ENCODE results near the gene FOXD4. TPM values are rescaled to one million over a fixed set of nuclear protein-coding genes. Genes with fewer than 3 reads are reported as not detected.
"Not testable (repeated sequence)": the region's sequence is repeated elsewhere in the genome, so short reads cannot be mapped to it uniquely, and the experiment has no call there.

FOXD4 gene
- total RNA-seq, 1 donor from 2014 or later, result 0.50 TPM

DNA sequence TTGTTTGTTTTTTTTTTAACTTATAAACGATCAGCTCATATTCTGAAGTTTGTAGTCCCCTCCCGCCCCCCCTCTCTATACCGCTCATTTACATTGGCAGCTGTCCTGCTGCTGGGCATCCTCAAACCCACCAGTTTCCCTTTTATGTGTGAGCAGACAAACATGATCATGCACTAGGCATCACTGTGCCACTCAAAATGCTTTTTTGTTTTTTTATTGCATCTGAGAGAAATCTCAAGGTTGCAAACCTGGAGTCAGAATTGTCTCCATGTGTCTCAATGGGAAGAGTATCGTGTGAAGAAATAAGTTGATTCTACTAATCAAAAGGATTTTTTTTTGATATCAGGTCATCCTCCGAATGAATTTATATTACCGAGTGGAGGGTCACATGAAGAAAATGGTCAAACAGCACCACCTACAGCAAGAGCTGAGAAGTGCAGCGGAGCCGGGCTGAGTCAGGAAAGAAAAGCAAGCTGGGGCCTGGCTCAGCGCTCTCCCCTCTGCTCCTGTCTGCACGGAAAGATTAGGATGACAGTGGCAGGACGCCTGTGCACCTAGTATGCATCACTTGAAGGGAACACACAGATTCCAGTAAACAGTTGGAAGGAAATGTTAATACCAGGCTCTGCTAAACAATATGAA lies 29.7 kb downstream of the FOXD4 start:
- not testable (repeated sequence) for DNase-seq (ENCODE audit: low spot score, unreplicated experiment); H3K27ac Mint-ChIP-seq; H3K4me3 Mint-ChIP-seq (ENCODE audit: low read depth); H3K9me3 Mint-ChIP-seq (ENCODE audit: low read depth); H3K4me1 Mint-ChIP-seq (ENCODE audit: low read depth); H3K36me3 Mint-ChIP-seq (ENCODE audit: insufficient read depth)
- peak; percentile 9 for TF ChIP-seq CTCF (IDR thresholded peaks at IDR 0.05; ENCODE audit: unreplicated experiment)
- H3K27me3 Mint-ChIP-seq, result peaks cover 16% of the 10 kb centered on the region

- H3K4me1 Mint-ChIP-seq (ENCODE audit: low read depth); H3K36me3 Mint-ChIP-seq (ENCODE audit: insufficient read depth); H3K27ac Mint-ChIP-seq; DNase-seq (ENCODE audit: low spot score, unreplicated experiment); H3K4me3 Mint-ChIP-seq (ENCODE audit: low read depth); H3K9me3 Mint-ChIP-seq (ENCODE audit: low read depth): not testable (repeated sequence)
- peaks cover 16% of the 10 kb centered on the region for H3K27me3 Mint-ChIP-seq
Measured at GRCh38 chr9:87860-88259, 30.4 kb downstream of the FOXD4 start.

GRCh38 chr9:87105-87504 lies 31.1 kb downstream of the FOXD4 start:
- H3K27ac Mint-ChIP-seq, result not testable (repeated sequence)

DNA sequence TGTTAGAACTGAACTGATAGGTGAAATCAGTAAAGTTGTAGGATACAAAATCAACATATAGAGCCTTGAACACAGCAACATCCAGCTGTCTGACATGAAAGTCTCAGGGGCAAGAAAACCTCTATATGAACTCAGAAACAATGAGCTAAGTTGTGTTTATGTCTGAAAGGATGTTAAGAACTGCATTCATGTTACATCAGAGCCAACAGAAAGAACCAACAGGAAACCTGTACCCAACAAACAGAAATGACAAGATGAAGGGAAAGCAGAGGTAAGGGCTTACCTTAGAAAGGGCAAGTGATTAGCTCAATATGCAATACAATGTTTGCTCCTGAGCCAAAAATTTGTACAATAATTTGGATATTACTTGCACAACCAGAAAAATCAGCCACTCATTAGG lies 31.5 kb downstream of the FOXD4 start:
- not testable (repeated sequence) for H3K36me3 Mint-ChIP-seq (ENCODE audit: insufficient read depth); DNase-seq (ENCODE audit: low spot score, unreplicated experiment); H3K27ac Mint-ChIP-seq; H3K4me1 Mint-ChIP-seq (ENCODE audit: low read depth); H3K4me3 Mint-ChIP-seq (ENCODE audit: low read depth); H3K9me3 Mint-ChIP-seq (ENCODE audit: low read depth)
- H3K27me3 Mint-ChIP-seq, result peaks cover 16% of the 10 kb centered on the region

More at GRCh38 chr9:87105-87504, 31.1 kb downstream of the FOXD4 start:
- peaks cover 16% of the 10 kb centered on the region for H3K27me3 Mint-ChIP-seq
- not testable (repeated sequence) for H3K4me3 Mint-ChIP-seq (ENCODE audit: low read depth); DNase-seq (ENCODE audit: low spot score, unreplicated experiment); H3K36me3 Mint-ChIP-seq (ENCODE audit: insufficient read depth); H3K9me3 Mint-ChIP-seq (ENCODE audit: low read depth); H3K4me1 Mint-ChIP-seq (ENCODE audit: low read depth)

DNA sequence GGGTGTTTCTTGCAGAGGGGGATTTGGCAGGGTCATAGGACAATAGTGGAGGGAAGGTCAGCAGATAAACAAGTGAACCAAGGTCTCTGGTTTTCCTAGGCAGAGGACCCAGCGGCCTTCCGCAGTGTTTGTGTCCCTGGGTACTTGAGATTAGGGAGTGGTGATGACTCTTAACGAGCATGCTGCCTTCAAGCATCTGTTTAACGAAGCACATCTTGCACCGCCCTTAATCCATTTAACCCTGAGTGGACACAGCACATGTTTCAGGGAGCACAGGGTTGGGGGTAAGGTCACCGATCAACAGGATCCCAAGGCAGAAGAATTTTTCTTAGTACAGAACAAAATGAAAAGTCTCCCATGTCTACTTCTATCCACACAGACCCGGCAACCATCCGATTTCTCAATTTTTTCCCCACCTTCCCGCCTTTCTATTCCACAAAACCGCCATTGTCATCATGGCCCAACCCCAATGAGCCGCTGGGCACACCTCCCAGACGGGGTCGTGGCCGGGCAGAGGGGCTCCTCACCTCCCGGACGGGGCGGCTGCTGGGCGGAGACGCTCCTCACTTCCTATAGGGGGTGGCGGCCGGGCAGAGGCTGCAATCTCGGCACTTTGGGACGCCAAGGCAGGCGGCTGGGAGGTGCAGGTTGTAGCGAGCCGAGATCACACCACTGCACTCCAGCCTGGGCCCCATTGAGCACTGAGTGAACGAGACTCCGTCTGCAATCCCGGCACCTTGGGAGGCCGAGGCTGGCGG lies 35.1 kb downstream of the FOXD4 start:
- H3K27me3 Mint-ChIP-seq, result peaks cover 15% of the 10 kb centered on the region
- H3K27ac Mint-ChIP-seq; H3K9me3 Mint-ChIP-seq (ENCODE audit: low read depth): not testable (repeated sequence)

GRCh38 chr9:78333-78732 lies 39.9 kb downstream of the FOXD4 start:
- not testable (repeated sequence) for H3K27ac Mint-ChIP-seq; H3K4me3 Mint-ChIP-seq (ENCODE audit: low read depth); H3K36me3 Mint-ChIP-seq (ENCODE audit: insufficient read depth); H3K4me1 Mint-ChIP-seq (ENCODE audit: low read depth); DNase-seq (ENCODE audit: low spot score, unreplicated experiment); H3K9me3 Mint-ChIP-seq (ENCODE audit: low read depth)
- peaks cover 17% of the 10 kb centered on the region for H3K27me3 Mint-ChIP-seq

More for the DNA sequence above, 35.1 kb downstream of the FOXD4 start:
- DNase-seq (ENCODE audit: low spot score, unreplicated experiment); H3K4me3 Mint-ChIP-seq (ENCODE audit: low read depth); H3K36me3 Mint-ChIP-seq (ENCODE audit: insufficient read depth); H3K4me1 Mint-ChIP-seq (ENCODE audit: low read depth): not testable (repeated sequence)

GRCh38 chr9:76389-76788 lies 41.8 kb downstream of the FOXD4 start:
- not testable (repeated sequence) for DNase-seq (ENCODE audit: low spot score, unreplicated experiment); H3K4me1 Mint-ChIP-seq (ENCODE audit: low read depth); H3K27ac Mint-ChIP-seq; H3K4me3 Mint-ChIP-seq (ENCODE audit: low read depth); H3K9me3 Mint-ChIP-seq (ENCODE audit: low read depth); H3K36me3 Mint-ChIP-seq (ENCODE audit: insufficient read depth)
- peaks cover 22% of the 10 kb centered on the region for H3K27me3 Mint-ChIP-seq

GRCh38 chr9:73900-74525 lies 44.2 kb downstream of the FOXD4 start:
- Mint-ChIP-seq H3K4me3 (ENCODE audit: low read depth) (peak overlapping the region; percentile 61), H3K27ac (peak overlapping the region; percentile 29), H3K27me3 (peaks cover 20% of the 10 kb centered on the region)
- H3K4me1 Mint-ChIP-seq (ENCODE audit: low read depth); H3K36me3 Mint-ChIP-seq (ENCODE audit: insufficient read depth); DNase-seq (ENCODE audit: low spot score, unreplicated experiment); H3K9me3 Mint-ChIP-seq (ENCODE audit: low read depth): not testable (repeated sequence)

- peak; percentile 16 for DNase-seq (ENCODE audit: low spot score, unreplicated experiment)
- not testable (repeated sequence) for H3K27ac Mint-ChIP-seq; H3K4me1 Mint-ChIP-seq (ENCODE audit: low read depth); H3K9me3 Mint-ChIP-seq (ENCODE audit: low read depth); H3K36me3 Mint-ChIP-seq (ENCODE audit: insufficient read depth)
- H3K27me3 Mint-ChIP-seq, result peaks cover 20% of the 10 kb centered on the region
- H3K4me3 Mint-ChIP-seq (ENCODE audit: low read depth), result peak overlapping the region; percentile 61
Measured at GRCh38 chr9:73076-73899, 44.9 kb downstream of the FOXD4 start.

Measured in progenitor cell of endocrine pancreas (in vitro differentiated cells).